Measurements from ENCODE around the gene POU6F2. TPM values are rescaled to one million over a fixed set of nuclear protein-coding genes. Genes with fewer than 3 reads are reported as not detected.

Gene POU6F2
- total RNA-seq, 1 donor from 2014 or later, result 0.04 TPM

- DNase-seq (ENCODE audit: low read depth), result no peak
- Histone ChIP-seq H3K36me3 (ENCODE audit: control insufficient read depth, insufficient read depth, low read length) (no peaks in the 10 kb centered on the region), H3K27me3 (ENCODE audit: control insufficient read depth, insufficient read depth, low read length) (no peaks in the 10 kb centered on the region), H3K4me3 (ENCODE audit: low read depth, low read length) (no peak overlapping the region)
- TF ChIP-seq CTCF (IDR thresholded peaks at IDR 0.05; ENCODE audit: insufficient read depth, low read length, poor library complexity, severe bottlenecking), result no peak
Measured at GRCh38 chr7:39339591-39339990, 361.9 kb downstream of the POU6F2 start.

DNA sequence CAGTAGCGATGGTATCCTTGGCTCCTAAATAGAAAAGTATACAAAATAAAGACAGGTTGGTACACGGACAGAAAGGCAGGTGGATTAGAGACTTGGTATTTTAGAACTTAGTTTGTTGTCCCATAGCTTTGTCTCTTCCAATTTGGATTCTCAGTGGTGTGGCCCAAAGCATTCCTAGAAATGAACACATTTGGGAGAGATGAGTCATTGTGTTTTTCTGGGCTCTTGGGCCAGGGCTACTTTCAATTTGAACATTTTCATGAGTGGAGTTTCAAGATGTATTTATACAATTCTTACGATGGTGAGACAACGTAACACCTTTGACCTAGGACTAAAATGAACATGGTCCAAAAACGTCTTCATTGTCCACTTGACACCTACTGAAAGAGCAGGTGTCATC, 363.4 kb downstream of the POU6F2 start:
- Histone ChIP-seq H3K36me3 (ENCODE audit: control insufficient read depth, insufficient read depth, low read length) (no peaks in the 10 kb centered on the region), H3K27me3 (ENCODE audit: control insufficient read depth, insufficient read depth, low read length) (no peaks in the 10 kb centered on the region), H3K4me3 (ENCODE audit: low read depth, low read length) (no peak overlapping the region)
- no peak for TF ChIP-seq CTCF (IDR thresholded peaks at IDR 0.05; ENCODE audit: insufficient read depth, low read length, poor library complexity, severe bottlenecking)
- DNase-seq (ENCODE audit: low read depth), result no peak

- H3K36me3 ChIP-seq (ENCODE audit: control insufficient read depth, insufficient read depth, low read length), result no peaks in the 10 kb centered on the region
- H3K27me3 ChIP-seq (ENCODE audit: control insufficient read depth, insufficient read depth, low read length), result no peaks in the 10 kb centered on the region
- TF ChIP-seq CTCF (IDR thresholded peaks at IDR 0.05; ENCODE audit: insufficient read depth, low read length, poor library complexity, severe bottlenecking), result no peak
- DNase-seq (ENCODE audit: low read depth), result no peak
- H3K4me3 ChIP-seq (ENCODE audit: low read depth, low read length), result no peak overlapping the region
Measured at GRCh38 chr7:39342763-39343162, 365.1 kb downstream of the POU6F2 start.

DNA sequence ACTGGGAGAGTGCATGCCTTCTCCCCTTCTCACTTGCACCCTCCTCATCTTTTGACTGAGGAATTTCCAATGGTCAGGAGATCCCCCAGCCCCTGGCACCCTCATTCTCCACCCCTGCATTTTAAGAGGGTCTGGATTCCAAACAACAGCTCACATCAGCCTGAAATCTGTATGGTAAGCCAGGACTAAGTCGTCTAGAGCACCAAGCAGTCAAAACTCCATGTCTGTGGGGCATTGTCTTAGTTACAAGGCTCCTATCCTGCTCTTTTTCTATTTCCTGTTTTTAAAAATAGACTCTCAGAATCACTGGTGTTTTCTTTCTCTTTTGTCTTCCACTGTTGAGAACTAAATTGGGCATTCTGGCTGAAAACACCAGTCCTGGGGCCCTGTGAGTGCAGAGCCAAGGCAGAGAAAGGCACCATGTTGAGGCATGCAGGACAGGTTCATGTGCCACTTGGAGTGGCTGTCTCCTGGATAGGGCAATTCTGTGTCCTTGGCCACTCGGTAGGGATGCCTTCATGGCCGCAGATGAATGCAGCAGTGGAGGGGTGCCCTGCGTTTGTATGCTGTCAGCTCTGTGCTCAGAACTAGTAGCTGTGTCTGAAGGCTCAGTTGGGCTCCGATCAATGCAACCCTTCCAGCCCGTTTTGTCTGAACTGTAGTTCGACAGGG, 371.9 kb downstream of the POU6F2 start:
- H3K36me3 ChIP-seq (ENCODE audit: control insufficient read depth, insufficient read depth, low read length), result no peaks in the 10 kb centered on the region
- H3K27me3 ChIP-seq (ENCODE audit: control insufficient read depth, insufficient read depth, low read length), result no peaks in the 10 kb centered on the region
- H3K4me3 ChIP-seq (ENCODE audit: low read depth, low read length), result no peak overlapping the region
- no peak for TF ChIP-seq CTCF (IDR thresholded peaks at IDR 0.05; ENCODE audit: insufficient read depth, low read length, poor library complexity, severe bottlenecking)
- no peak for DNase-seq (ENCODE audit: low read depth)

DNA sequence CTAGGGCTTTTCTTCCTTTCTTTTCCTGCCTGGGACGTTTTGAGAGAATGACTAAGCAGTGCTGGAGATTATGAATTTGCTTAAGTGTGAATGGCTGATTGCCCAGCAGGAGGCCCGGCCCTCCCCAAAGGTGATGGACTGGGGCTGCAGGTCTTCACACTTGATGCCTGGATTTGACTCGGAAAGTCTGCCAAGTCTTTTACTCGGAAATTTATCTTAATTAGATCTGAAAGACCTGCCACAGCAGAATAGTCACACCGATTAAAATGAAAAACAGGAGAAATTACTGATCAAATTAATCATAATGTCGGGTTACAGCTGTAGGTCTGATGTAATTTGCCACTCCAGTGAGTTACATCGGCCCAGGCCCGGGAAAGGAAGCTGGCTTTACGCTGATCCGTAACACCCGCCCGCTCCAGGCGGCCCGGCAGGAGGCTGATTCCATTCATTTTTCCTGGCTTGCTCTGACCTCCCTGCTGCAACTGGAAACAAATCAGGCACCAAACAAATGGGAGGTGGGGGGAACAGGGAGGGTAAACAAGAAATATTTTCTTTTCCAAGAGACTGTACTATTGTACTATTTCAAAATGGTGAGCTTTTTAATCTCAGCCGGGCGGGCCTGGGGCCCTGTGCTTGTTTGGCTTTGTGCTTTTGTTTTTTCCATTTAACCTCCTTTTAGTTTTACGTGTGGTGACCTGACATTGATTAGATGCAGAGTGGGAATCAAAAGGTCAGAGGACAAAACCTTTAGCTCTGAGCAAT, 376.1 kb downstream of the POU6F2 start:
- no peaks in the 10 kb centered on the region for H3K36me3 ChIP-seq (ENCODE audit: control insufficient read depth, insufficient read depth, low read length)
- no peaks in the 10 kb centered on the region for H3K27me3 ChIP-seq (ENCODE audit: control insufficient read depth, insufficient read depth, low read length)
- peak; percentile 18 for TF ChIP-seq CTCF (IDR thresholded peaks at IDR 0.05; ENCODE audit: insufficient read depth, low read length, poor library complexity, severe bottlenecking)
- peak; percentile 41 for DNase-seq (ENCODE audit: low read depth)
- H3K4me3 ChIP-seq (ENCODE audit: low read depth, low read length), result no peak overlapping the region
